ENCODE data around the gene ELAVL2. TPM values are rescaled to one million over a fixed set of nuclear protein-coding genes. Genes with fewer than 3 reads are reported as not detected.

Gene ELAVL2
- total and polyA plus RNA-seq, 9 of the 15 experiments (the other 6 are each of a cell fraction or from before 2014, with no cell fraction given): not detected

DNA sequence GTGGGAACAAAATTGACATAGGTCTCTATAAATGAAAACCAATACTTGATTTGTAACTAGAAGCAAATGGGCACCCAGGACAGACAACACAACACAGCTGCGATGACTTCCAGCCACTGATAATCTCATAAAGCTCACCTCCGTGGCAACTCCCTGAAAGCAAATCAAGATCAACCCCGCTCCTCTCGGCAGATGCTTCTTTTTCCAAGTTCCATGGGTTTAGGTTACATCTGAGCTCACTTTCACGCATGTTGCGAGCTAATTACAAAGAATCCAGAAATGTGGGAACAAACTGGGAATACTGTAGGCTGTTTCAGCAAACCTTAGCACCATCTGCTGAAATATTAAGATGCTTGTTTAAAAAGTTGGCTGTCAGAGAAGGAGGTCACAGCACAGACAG is 153.9 kb downstream of the ELAVL2 start:
- Histone ChIP-seq H3K4me2 (ENCODE audit: insufficient read depth, low read length) (no peak overlapping the region), H3K27me3 (ENCODE audit: control insufficient read depth in 2 of 2, insufficient read depth in 2 of 2, low read length in 2 of 2) (no peaks in the 10 kb centered on the region), H3K36me3 (ENCODE audit: control insufficient read depth, insufficient read depth, low read length) (no peaks in the 10 kb centered on the region), H3K4me1 (replicated peaks in 1 of 2; ENCODE audit: control insufficient read depth in 2 of 2, insufficient read depth in 2 of 2, low read length in 2 of 2) (no peaks in the 10 kb centered on the region), H4K20me1 (replicated peaks; ENCODE audit: control insufficient read depth, insufficient read depth, low read length) (no peaks in the 10 kb centered on the region), H3K4me3 (no peak overlapping the region), H3K27ac (ENCODE audit: extremely low read depth, low read depth, low read length) (no peak overlapping the region), H3K9ac (ENCODE audit: insufficient read depth in 1 of 2, low read depth in 2 of 2, low read length in 2 of 2) (no peak overlapping the region), H3K9me1 (ENCODE audit: control insufficient read depth, insufficient read depth, low read length) (no peaks in the 10 kb centered on the region), H3K9me3 (replicated peaks; ENCODE audit: control insufficient read depth, insufficient read depth, low read depth, low read length) (no peaks in the 10 kb centered on the region), H2AFZ (ENCODE audit: low read depth, low read length) (no peak overlapping the region), H3K79me2 (ENCODE audit: control insufficient read depth, insufficient read depth, low read length) (no peaks in the 10 kb centered on the region)
- no peak for ATAC-seq
- no peak for FAIRE-seq
- no TSS peak for BruUV-seq (replicated peaks)
- no peak for DNase-seq (ENCODE audit: extremely low read depth in 1 of 4, low spot score in 3 of 4)
- intact Hi-C loops (cut with micrococcal nuclease): no loop called here
- no CpG with 5 or more reads among the region's 6 CpGs for WGBS (ENCODE audit: insufficient coverage, low coverage, missing lambda C conversion rate)
- CTCF ChIA-PET (ENCODE audit: low intra/inter-chr PET ratio): no interaction called here
- in situ Hi-C loops (cut with MboI): no loop called here
- POLR2A ChIA-PET: no interaction called here
- TF ChIP-seq, protein P1, sequence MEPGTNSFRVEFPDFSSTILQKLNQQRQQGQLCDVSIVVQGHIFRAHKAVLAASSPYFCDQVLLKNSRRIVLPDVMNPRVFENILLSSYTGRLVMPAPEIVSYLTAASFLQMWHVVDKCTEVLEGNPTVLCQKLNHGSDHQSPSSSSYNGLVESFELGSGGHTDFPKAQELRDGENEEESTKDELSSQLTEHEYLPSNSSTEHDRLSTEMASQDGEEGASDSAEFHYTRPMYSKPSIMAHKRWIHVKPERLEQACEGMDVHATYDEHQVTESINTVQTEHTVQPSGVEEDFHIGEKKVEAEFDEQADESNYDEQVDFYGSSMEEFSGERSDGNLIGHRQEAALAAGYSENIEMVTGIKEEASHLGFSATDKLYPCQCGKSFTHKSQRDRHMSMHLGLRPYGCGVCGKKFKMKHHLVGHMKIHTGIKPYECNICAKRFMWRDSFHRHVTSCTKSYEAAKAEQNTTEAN (CRISPR knock-in tag; IDR thresholded peaks at IDR 0.05): no peak
- TF ChIP-seq MCM5 (IDR thresholded peaks at IDR 0.05; ENCODE audit: low read depth) (no peak), HDGF (IDR thresholded peaks at IDR 0.05) (no peak), U2AF1 (optimal IDR thresholded peaks at IDR 0.05; ENCODE audit: low read depth, low read length) (no peak), GATAD2A (IDR thresholded peaks at IDR 0.05) (no peak), HOXB6 (CRISPR knock-in tag; IDR thresholded peaks at IDR 0.05; ENCODE audit: borderline replicate concordance) (no peak), BCL6 (CRISPR knock-in tag; IDR thresholded peaks at IDR 0.05) (no peak), DNMT1 (IDR thresholded peaks at IDR 0.05) (no peak)
- TF ChIP-seq, protein P2, sequence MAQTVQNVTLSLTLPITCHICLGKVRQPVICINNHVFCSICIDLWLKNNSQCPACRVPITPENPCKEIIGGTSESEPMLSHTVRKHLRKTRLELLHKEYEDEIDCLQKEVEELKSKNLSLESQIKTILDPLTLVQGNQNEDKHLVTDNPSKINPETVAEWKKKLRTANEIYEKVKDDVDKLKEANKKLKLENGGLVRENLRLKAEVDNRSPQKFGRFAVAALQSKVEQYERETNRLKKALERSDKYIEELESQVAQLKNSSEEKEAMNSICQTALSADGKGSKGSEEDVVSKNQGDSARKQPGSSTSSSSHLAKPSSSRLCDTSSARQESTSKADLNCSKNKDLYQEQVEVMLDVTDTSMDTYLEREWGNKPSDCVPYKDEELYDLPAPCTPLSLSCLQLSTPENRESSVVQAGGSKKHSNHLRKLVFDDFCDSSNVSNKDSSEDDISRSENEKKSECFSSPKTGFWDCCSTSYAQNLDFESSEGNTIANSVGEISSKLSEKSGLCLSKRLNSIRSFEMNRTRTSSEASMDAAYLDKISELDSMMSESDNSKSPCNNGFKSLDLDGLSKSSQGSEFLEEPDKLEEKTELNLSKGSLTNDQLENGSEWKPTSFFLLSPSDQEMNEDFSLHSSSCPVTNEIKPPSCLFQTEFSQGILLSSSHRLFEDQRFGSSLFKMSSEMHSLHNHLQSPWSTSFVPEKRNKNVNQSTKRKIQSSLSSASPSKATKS (CRISPR knock-in tag; IDR thresholded peaks at IDR 0.05): no peak
- TF ChIP-seq, protein P3, sequence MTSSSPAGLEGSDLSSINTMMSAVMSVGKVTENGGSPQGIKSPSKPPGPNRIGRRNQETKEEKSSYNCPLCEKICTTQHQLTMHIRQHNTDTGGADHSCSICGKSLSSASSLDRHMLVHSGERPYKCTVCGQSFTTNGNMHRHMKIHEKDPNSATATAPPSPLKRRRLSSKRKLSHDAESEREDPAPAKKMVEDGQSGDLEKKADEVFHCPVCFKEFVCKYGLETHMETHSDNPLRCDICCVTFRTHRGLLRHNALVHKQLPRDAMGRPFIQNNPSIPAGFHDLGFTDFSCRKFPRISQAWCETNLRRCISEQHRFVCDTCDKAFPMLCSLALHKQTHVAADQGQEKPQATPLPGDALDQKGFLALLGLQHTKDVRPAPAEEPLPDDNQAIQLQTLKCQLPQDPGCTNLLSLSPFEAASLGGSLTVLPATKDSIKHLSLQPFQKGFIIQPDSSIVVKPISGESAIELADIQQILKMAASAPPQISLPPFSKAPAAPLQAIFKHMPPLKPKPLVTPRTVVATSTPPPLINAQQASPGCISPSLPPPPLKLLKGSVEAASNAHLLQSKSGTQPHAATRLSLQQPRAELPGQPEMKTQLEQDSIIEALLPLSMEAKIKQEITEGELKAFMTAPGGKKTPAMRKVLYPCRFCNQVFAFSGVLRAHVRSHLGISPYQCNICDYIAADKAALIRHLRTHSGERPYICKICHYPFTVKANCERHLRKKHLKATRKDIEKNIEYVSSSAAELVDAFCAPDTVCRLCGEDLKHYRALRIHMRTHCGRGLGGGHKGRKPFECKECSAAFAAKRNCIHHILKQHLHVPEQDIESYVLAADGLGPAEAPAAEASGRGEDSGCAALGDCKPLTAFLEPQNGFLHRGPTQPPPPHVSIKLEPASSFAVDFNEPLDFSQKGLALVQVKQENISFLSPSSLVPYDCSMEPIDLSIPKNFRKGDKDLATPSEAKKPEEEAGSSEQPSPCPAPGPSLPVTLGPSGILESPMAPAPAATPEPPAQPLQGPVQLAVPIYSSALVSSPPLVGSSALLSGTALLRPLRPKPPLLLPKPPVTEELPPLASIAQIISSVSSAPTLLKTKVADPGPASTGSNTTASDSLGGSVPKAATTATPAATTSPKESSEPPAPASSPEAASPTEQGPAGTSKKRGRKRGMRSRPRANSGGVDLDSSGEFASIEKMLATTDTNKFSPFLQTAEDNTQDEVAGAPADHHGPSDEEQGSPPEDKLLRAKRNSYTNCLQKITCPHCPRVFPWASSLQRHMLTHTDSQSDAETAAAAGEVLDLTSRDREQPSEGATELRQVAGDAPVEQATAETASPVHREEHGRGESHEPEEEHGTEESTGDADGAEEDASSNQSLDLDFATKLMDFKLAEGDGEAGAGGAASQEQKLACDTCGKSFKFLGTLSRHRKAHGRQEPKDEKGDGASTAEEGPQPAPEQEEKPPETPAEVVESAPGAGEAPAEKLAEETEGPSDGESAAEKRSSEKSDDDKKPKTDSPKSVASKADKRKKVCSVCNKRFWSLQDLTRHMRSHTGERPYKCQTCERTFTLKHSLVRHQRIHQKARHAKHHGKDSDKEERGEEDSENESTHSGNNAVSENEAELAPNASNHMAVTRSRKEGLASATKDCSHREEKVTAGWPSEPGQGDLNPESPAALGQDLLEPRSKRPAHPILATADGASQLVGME (CRISPR knock-in tag; IDR thresholded peaks at IDR 0.05): no peak
